Fibroblast of gingiva (primary cell): ENCODE results near the gene APBB2.
A peak's percentile ranks its signal among the peaks of the same experiment; 100 is the strongest.

Experiments
- DNase-seq: peaks from one replicate; pipeline ENCODE4 v3.0.0-alpha.2; 2011; ENCODE audit warnings: low read depth

Gene APBB2

GRCh38 chr4:41189076-41189475 lies 25.3 kb downstream of the APBB2 start:
- DNase-seq = no peak

GRCh38 chr4:41185614-41186592 lies 28.4 kb downstream of the APBB2 start:
- DNase-seq = peak; percentile 17

- DNase-seq = no peak
These were observed 30.3 kb downstream of the APBB2 start for GRCh38 chr4:41184009-41184408.

- DNase-seq = no peak
These were observed 31.3 kb downstream of the APBB2 start for GRCh38 chr4:41183021-41183553.

- DNase-seq = no peak
These were observed 33.3 kb downstream of the APBB2 start for GRCh38 chr4:41181037-41181436.

- DNase-seq = no peak
These were observed 34.7 kb downstream of the APBB2 start for GRCh38 chr4:41179498-41180195.

GRCh38 chr4:41178372-41179370 lies 35.7 kb downstream of the APBB2 start:
- DNase-seq = peak; percentile 88

GRCh38 chr4:41177016-41177415 lies 37.3 kb downstream of the APBB2 start:
- peak; percentile 52 for DNase-seq

GRCh38 chr4:41176340-41176739 lies 38.0 kb downstream of the APBB2 start:
- peak; percentile 86 for DNase-seq

- no peak for DNase-seq
These were observed 38.5 kb downstream of the APBB2 start for GRCh38 chr4:41175794-41176193.

GRCh38 chr4:41174444-41174843 lies 39.9 kb downstream of the APBB2 start:
- peak; percentile 18 for DNase-seq

- no peak for DNase-seq
These were observed 41.6 kb downstream of the APBB2 start for GRCh38 chr4:41172786-41173185.

GRCh38 chr4:41169256-41169800 lies 45.0 kb downstream of the APBB2 start:
- no peak for DNase-seq

- DNase-seq = no peak
These were observed 47.2 kb downstream of the APBB2 start for GRCh38 chr4:41167191-41167590.

- DNase-seq = no peak
These were observed 49.9 kb downstream of the APBB2 start for GRCh38 chr4:41164405-41164804.

- no peak for DNase-seq
These were observed 53.0 kb downstream of the APBB2 start for GRCh38 chr4:41161355-41161754.

- no peak for DNase-seq
These were observed 53.5 kb downstream of the APBB2 start for GRCh38 chr4:41160856-41161255.

GRCh38 chr4:41160012-41160789 lies 54.1 kb downstream of the APBB2 start:
- peak; percentile 19 for DNase-seq

- DNase-seq = no peak
These were observed 55.6 kb downstream of the APBB2 start for GRCh38 chr4:41158756-41159155.

GRCh38 chr4:41158274-41158673 lies 56.1 kb downstream of the APBB2 start:
- DNase-seq = no peak
